Endothelial cell of umbilical vein (primary cell): ENCODE data around the gene PFDN4.

Experiments used
- CTCF ChIP-seq, 2 donors: IDR thresholded peaks; 1 replicate in 1 of 2; 2 replicates in 1 of 2; pipeline ENCODE4 v1.5.1; 2011; ENCODE audit warnings: low read length in 2 of 2, mild to moderate bottlenecking in 2 of 2, moderate library complexity in 2 of 2, control low read depth in 1 of 2, inconsistent platforms in 1 of 2, low read depth in 1 of 2; ENCODE audit not compliant: insufficient read depth in 1 of 2; ENCODE audit errors: extremely low read depth in 1 of 2
- EZH2 ChIP-seq: IDR thresholded peaks from 2 replicates; pipeline ENCODE4 v1.6.1; 2012; ENCODE audit warnings: borderline replicate concordance, low read depth, mild to moderate bottlenecking, moderate library complexity, low read length, inconsistent platforms; ENCODE audit not compliant: severe bottlenecking
- MAX ChIP-seq: IDR thresholded peaks from 2 replicates; pipeline ENCODE4 v1.6.1; 2011; ENCODE audit not compliant: insufficient read depth, insufficient read length
- POLR2A ChIP-seq: IDR thresholded peaks from 2 replicates; pipeline ENCODE4 v1.6.1; 2012; ENCODE audit warnings: low read depth, mild to moderate bottlenecking, control low read depth, low read length
- POLR2AphosphoS5 ChIP-seq: IDR thresholded peaks from 2 replicates; pipeline ENCODE4 v1.6.1; 2012; ENCODE audit warnings: low read depth, mild to moderate bottlenecking, control low read depth, low read length, moderate library complexity; ENCODE audit not compliant: insufficient read depth

- TF ChIP-seq CTCF (IDR thresholded peaks at IDR 0.05; ENCODE audit: extremely low read depth in 1 of 2, insufficient read depth in 1 of 2, low read depth in 1 of 2, low read length in 2 of 2) (no peak), POLR2AphosphoS5 (no peak), EZH2 (no peak), MAX (no peak), POLR2A (no peak)
Measured at GRCh38 chr20:54268941-54269340, 61.1 kb downstream of the PFDN4 start.
